ENCODE results near the gene BUB3. TPM values are rescaled to one million over a fixed set of nuclear protein-coding genes. Genes with fewer than 3 reads are reported as not detected.

Gene BUB3
- total RNA-seq, 1 experiment from 2014 or later, result 96.5 TPM

- H3K27ac ChIP-seq, result no peak overlapping the region
- no peak for DNase-seq
- intact Hi-C loops (cut with micrococcal nuclease; ENCODE audit: unreplicated experiment), result no loop called here
- 0 out of 2 replicates have a peak, but pooled peaks cover 7% of the 10 kb centered on the region for H3K27me3 ChIP-seq (ENCODE audit: insufficient read depth, low read depth)
- no peaks in the 10 kb centered on the region for H4K20me1 ChIP-seq (ENCODE audit: insufficient read depth)
- H3K4me2 ChIP-seq, result no peak overlapping the region
- CTCF ChIA-PET, result no interaction called here
- H3K9me3 ChIP-seq (ENCODE audit: insufficient read depth, low read depth), result no peaks in the 10 kb centered on the region
- TF ChIP-seq, protein P1, sequence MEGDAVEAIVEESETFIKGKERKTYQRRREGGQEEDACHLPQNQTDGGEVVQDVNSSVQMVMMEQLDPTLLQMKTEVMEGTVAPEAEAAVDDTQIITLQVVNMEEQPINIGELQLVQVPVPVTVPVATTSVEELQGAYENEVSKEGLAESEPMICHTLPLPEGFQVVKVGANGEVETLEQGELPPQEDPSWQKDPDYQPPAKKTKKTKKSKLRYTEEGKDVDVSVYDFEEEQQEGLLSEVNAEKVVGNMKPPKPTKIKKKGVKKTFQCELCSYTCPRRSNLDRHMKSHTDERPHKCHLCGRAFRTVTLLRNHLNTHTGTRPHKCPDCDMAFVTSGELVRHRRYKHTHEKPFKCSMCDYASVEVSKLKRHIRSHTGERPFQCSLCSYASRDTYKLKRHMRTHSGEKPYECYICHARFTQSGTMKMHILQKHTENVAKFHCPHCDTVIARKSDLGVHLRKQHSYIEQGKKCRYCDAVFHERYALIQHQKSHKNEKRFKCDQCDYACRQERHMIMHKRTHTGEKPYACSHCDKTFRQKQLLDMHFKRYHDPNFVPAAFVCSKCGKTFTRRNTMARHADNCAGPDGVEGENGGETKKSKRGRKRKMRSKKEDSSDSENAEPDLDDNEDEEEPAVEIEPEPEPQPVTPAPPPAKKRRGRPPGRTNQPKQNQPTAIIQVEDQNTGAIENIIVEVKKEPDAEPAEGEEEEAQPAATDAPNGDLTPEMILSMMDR (conservative IDR thresholded peaks at IDR 0.05), result no peak
- TF ChIP-seq EZH2 (IDR thresholded peaks at IDR 0.05; ENCODE audit: low read depth), result no peak
- H3K79me2 ChIP-seq (ENCODE audit: low read depth), result no peaks in the 10 kb centered on the region
- H3K4me1 ChIP-seq (replicated peaks; ENCODE audit: insufficient read depth), result no peaks in the 10 kb centered on the region
- POLR2A ChIA-PET (ENCODE audit: unreplicated experiment), result no interaction called here
- BruUV-seq (replicated peaks), result no TSS peak
- no peaks in the 10 kb centered on the region for H3K9me2 ChIP-seq (ENCODE audit: insufficient read depth)
- H3F3A ChIP-seq (ENCODE audit: insufficient read depth, low read depth), result no peaks in the 10 kb centered on the region
- no peak overlapping the region for H3K4me3 ChIP-seq
- H2AFZ ChIP-seq, result no peak overlapping the region
- no peaks in the 10 kb centered on the region for H3K36me3 ChIP-seq (ENCODE audit: low read depth)
These were observed 12.2 kb upstream of the BUB3 start for GRCh38 chr10:123141791-123142700.

DNA sequence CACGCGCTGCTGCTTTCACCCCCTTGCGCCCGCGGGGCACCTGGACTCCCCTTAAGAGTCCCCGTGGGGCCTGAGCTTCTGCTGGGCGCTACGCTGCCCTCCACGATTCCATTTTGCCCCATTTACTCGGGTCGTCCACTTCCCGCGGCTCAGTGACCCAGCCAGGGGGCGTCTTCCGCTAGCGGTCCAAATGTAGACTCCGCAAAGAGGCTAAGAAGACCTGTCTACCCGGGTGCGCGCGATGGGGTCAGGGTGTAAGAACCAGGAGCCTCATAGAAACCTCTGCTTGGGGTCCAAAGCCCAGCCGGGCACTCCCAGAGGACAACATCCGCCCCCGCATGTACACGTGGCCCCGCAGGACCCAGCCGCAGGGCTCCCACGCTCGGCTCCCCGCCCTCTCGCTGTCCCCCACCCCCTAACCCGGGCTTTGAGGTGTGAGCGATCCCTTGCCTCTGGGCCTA lies 11.5 kb upstream of the BUB3 start:
- no peak for TF ChIP-seq EZH2 (IDR thresholded peaks at IDR 0.05; ENCODE audit: low read depth)
- TF ChIP-seq, protein P1 (conservative IDR thresholded peaks at IDR 0.05), result no peak
- H3F3A ChIP-seq (ENCODE audit: insufficient read depth, low read depth), result no peaks in the 10 kb centered on the region
- H3K4me3 ChIP-seq, result no peak overlapping the region
- no peaks in the 10 kb centered on the region for H4K20me1 ChIP-seq (ENCODE audit: insufficient read depth)
- no peaks in the 10 kb centered on the region for H3K4me1 ChIP-seq (replicated peaks; ENCODE audit: insufficient read depth)
- CTCF ChIA-PET, result no interaction called here
- no peak for DNase-seq
- no peak overlapping the region for H2AFZ ChIP-seq
- H3K9me2 ChIP-seq (ENCODE audit: insufficient read depth), result no peaks in the 10 kb centered on the region
- H3K27me3 ChIP-seq (ENCODE audit: insufficient read depth, low read depth), result 0 out of 2 replicates have a peak, but pooled peaks cover 7% of the 10 kb centered on the region
- no peak overlapping the region for H3K27ac ChIP-seq
- intact Hi-C loops (cut with micrococcal nuclease; ENCODE audit: unreplicated experiment), result no loop called here
- POLR2A ChIA-PET (ENCODE audit: unreplicated experiment), result no interaction called here
- no peaks in the 10 kb centered on the region for H3K79me2 ChIP-seq (ENCODE audit: low read depth)
- no peaks in the 10 kb centered on the region for H3K9me3 ChIP-seq (ENCODE audit: insufficient read depth, low read depth)
- no peaks in the 10 kb centered on the region for H3K36me3 ChIP-seq (ENCODE audit: low read depth)
- no peak overlapping the region for H3K4me2 ChIP-seq
- no TSS peak for BruUV-seq (replicated peaks)

GRCh38 chr10:123143162-123143824 lies 10.9 kb upstream of the BUB3 start:
- no peaks in the 10 kb centered on the region for H3K36me3 ChIP-seq (ENCODE audit: low read depth)
- CTCF ChIA-PET, result no interaction called here
- H3K4me1 ChIP-seq (replicated peaks; ENCODE audit: insufficient read depth), result no peaks in the 10 kb centered on the region
- no peak overlapping the region for H2AFZ ChIP-seq
- DNase-seq, result no peak
- H3K4me2 ChIP-seq, result no peak overlapping the region
- no peaks in the 10 kb centered on the region for H3K9me3 ChIP-seq (ENCODE audit: insufficient read depth, low read depth)
- H4K20me1 ChIP-seq (ENCODE audit: insufficient read depth), result no peaks in the 10 kb centered on the region
- no peaks in the 10 kb centered on the region for H3K79me2 ChIP-seq (ENCODE audit: low read depth)
- intact Hi-C loops (cut with micrococcal nuclease; ENCODE audit: unreplicated experiment), result no loop called here
- H3F3A ChIP-seq (ENCODE audit: insufficient read depth, low read depth), result no peaks in the 10 kb centered on the region
- no peaks in the 10 kb centered on the region for H3K9me2 ChIP-seq (ENCODE audit: insufficient read depth)
- H3K4me3 ChIP-seq, result no peak overlapping the region
- POLR2A ChIA-PET (ENCODE audit: unreplicated experiment), result no interaction called here
- 0 out of 2 replicates have a peak, but pooled peaks cover 7% of the 10 kb centered on the region for H3K27me3 ChIP-seq (ENCODE audit: insufficient read depth, low read depth)
- no peak overlapping the region for H3K27ac ChIP-seq
- no TSS peak for BruUV-seq (replicated peaks)
- no peak for TF ChIP-seq EZH2 (IDR thresholded peaks at IDR 0.05; ENCODE audit: low read depth)
- TF ChIP-seq, protein P1 (conservative IDR thresholded peaks at IDR 0.05), result no peak
